VCaP (cell line): Measurements from ENCODE around the gene OXCT1.

Experiments
- H3K27ac ChIP-seq: fragments of 450-650 bp; 2 replicates; pipeline ENCODE4 v1.5.1; 2017
- TF ChIP-seq, protein P1 (sequence below): fragments of 450-650 bp; conservative IDR thresholded peaks from 2 replicates; pipeline ENCODE4 v1.5.1; 2017; ENCODE audit warnings: mild to moderate bottlenecking, moderate library complexity

OXCT1 gene

DNA sequence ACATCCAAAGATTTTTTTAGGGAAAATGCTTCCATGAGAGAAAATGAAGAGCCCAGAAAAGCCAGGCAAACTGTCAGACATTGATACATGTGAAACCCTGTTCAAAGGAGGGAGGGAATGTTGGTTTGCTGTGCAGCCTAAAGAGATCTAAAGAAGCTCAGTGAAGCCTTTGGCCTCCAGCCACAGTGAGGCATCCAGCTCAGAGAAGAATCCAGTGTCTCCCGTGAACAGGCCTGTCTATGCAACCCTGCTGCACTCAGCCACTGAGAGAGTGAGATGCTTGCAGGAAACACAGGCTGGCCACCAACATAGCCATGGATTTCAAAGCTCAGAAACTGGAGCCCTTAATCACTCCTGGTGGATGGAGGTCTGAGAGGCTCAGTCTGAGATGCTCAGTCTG, 188.4 kb downstream of the OXCT1 start:
- no peak overlapping the region for H3K27ac ChIP-seq
- TF ChIP-seq, protein P1, sequence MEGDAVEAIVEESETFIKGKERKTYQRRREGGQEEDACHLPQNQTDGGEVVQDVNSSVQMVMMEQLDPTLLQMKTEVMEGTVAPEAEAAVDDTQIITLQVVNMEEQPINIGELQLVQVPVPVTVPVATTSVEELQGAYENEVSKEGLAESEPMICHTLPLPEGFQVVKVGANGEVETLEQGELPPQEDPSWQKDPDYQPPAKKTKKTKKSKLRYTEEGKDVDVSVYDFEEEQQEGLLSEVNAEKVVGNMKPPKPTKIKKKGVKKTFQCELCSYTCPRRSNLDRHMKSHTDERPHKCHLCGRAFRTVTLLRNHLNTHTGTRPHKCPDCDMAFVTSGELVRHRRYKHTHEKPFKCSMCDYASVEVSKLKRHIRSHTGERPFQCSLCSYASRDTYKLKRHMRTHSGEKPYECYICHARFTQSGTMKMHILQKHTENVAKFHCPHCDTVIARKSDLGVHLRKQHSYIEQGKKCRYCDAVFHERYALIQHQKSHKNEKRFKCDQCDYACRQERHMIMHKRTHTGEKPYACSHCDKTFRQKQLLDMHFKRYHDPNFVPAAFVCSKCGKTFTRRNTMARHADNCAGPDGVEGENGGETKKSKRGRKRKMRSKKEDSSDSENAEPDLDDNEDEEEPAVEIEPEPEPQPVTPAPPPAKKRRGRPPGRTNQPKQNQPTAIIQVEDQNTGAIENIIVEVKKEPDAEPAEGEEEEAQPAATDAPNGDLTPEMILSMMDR: no peak
